Endometrium (tissue), 2 donors: ENCODE results near the gene IKZF1.

Experiments used
- FAIRE-seq: peaks from 2 replicates; lab custom pipeline; 2012; peaks lifted over from hg19 to GRCh38; lab: Jason Lieb, UNC
- donor health status: control.
- donor health status: control.

The IKZF1 gene

GRCh38 chr7:50304129-50304910, at the start of gene IKZF1:
Gene IKZF1, plus strand, starts transcription at chr7:50304716. Its CDS starts 14,346 bp downstream, at chr7:50319062.
- no peak for FAIRE-seq

- no peak for FAIRE-seq
Observed at GRCh38 chr7:50261593-50261992, 42.9 kb upstream of the IKZF1 start.

- FAIRE-seq, result no peak
Observed at GRCh38 chr7:50262446-50262845, 42.1 kb upstream of the IKZF1 start.

GRCh38 chr7:50262916-50263690, 41.4 kb upstream of the IKZF1 start:
- no peak for FAIRE-seq

- FAIRE-seq, result no peak
Observed at GRCh38 chr7:50264908-50265307, 39.6 kb upstream of the IKZF1 start.

GRCh38 chr7:50265968-50266634, 38.4 kb upstream of the IKZF1 start:
- no peak for FAIRE-seq

GRCh38 chr7:50266635-50267386, 37.7 kb upstream of the IKZF1 start:
- FAIRE-seq, result no peak

GRCh38 chr7:50267525-50268041, 36.9 kb upstream of the IKZF1 start:
- no peak for FAIRE-seq

- no peak for FAIRE-seq
Observed at GRCh38 chr7:50268223-50268622, 36.3 kb upstream of the IKZF1 start.

- no peak for FAIRE-seq
Observed at GRCh38 chr7:50268990-50269389, 35.5 kb upstream of the IKZF1 start.

- no peak for FAIRE-seq
Observed at GRCh38 chr7:50270531-50271018, 33.9 kb upstream of the IKZF1 start.

- no peak for FAIRE-seq
Observed at GRCh38 chr7:50272808-50273207, 31.7 kb upstream of the IKZF1 start.

- FAIRE-seq, result no peak
Observed at GRCh38 chr7:50273301-50273700, 31.2 kb upstream of the IKZF1 start.

- FAIRE-seq, result no peak
Observed at GRCh38 chr7:50273870-50274269, 30.6 kb upstream of the IKZF1 start.

GRCh38 chr7:50274361-50274760, 30.2 kb upstream of the IKZF1 start:
- FAIRE-seq, result no peak

- no peak for FAIRE-seq
Observed at GRCh38 chr7:50275430-50275829, 29.1 kb upstream of the IKZF1 start.

- FAIRE-seq, result no peak
Observed at GRCh38 chr7:50276483-50276882, 28.0 kb upstream of the IKZF1 start.

- FAIRE-seq, result no peak
Observed at GRCh38 chr7:50278120-50278519, 26.4 kb upstream of the IKZF1 start.

GRCh38 chr7:50281680-50282445, 22.7 kb upstream of the IKZF1 start:
- FAIRE-seq, result no peak

- no peak for FAIRE-seq
Observed at GRCh38 chr7:50282813-50283605, 21.5 kb upstream of the IKZF1 start.
